CD8-positive, alpha-beta memory T cell (primary cell): ENCODE results near the gene MTG2. TPM values are rescaled to one million over a fixed set of nuclear protein-coding genes. Genes with fewer than 3 reads are reported as not detected.

Source experiments
- CTCF ChIA-PET: fragments of 350-600 bp; sonication (Branson Sonifier 250); formaldehyde crosslinking; loops from one replicate; lab custom pipeline; 2021; ENCODE audit warnings: antibody characterized with exemption; lab: Charles Lee
- POLR2A ChIA-PET: fragments of 350-600 bp; sonication (Branson Sonifier 250); formaldehyde crosslinking; loops from one replicate; lab custom pipeline; 2021; ENCODE audit warnings: antibody characterized with exemption; lab: Charles Lee
- DNase-seq, 5 donors: peaks; one replicate each; pipeline versions ENCODE4 v3.0.0 to v3.0.0-alpha.2; 2020 to 2022; ENCODE audit warnings: mixed read lengths in 1 of 5
- H3K27ac ChIP-seq: one replicate; pipeline ENCODE4 v1.7.0; 2013; ENCODE audit warnings: low read depth, mild to moderate bottlenecking, low read length, moderate library complexity
- H3K27me3 ChIP-seq: 2 replicates; pipeline ENCODE4 v1.7.0; 2013; ENCODE audit warnings: low read length, mild to moderate bottlenecking; ENCODE audit not compliant: insufficient read depth, poor library complexity, severe bottlenecking
- H3K36me3 ChIP-seq: 2 replicates; pipeline ENCODE4 v1.7.0; 2013; ENCODE audit warnings: mild to moderate bottlenecking, low read length, moderate library complexity; ENCODE audit not compliant: insufficient read depth
- H3K4me1 ChIP-seq: 2 replicates; pipeline ENCODE4 v1.7.0; 2013; ENCODE audit warnings: mild to moderate bottlenecking, low read length, moderate library complexity; ENCODE audit not compliant: insufficient read depth
- H3K4me3 ChIP-seq: 2 replicates; pipeline ENCODE4 v1.7.0; 2013; ENCODE audit warnings: mild to moderate bottlenecking, low read length
- H3K9me3 ChIP-seq: 2 replicates; pipeline ENCODE4 v1.7.0; 2013; ENCODE audit warnings: mild to moderate bottlenecking, low read length
- H3K27ac Mint-ChIP-seq, 8 donors: one replicate each; pipeline ENCODE4 v1.8.0; 2020 to 2021; ENCODE audit warnings: mixed read lengths in 8 of 8, mild to moderate bottlenecking in 6 of 8, inconsistent platforms in 3 of 8, moderate library complexity in 3 of 8
- H3K27me3 Mint-ChIP-seq, 2 donors: one replicate each; pipeline ENCODE4 v1.8.0; 2020 to 2021; ENCODE audit warnings: mixed read lengths in 2 of 2, mild to moderate bottlenecking in 1 of 2, moderate library complexity in 1 of 2
- H3K36me3 Mint-ChIP-seq, 3 donors: one replicate each; pipeline ENCODE4 v1.8.0; 2020 to 2021; ENCODE audit warnings: mixed read lengths in 3 of 3, inconsistent platforms in 1 of 3, mild to moderate bottlenecking in 1 of 3
- H3K4me1 Mint-ChIP-seq, 3 donors: one replicate each; pipeline ENCODE4 v1.8.0; 2020 to 2021; ENCODE audit warnings: mixed read lengths in 3 of 3, inconsistent platforms in 1 of 3, mild to moderate bottlenecking in 1 of 3
- H3K4me3 Mint-ChIP-seq, 7 donors: one replicate each; pipeline ENCODE4 v1.8.0; 2020 to 2021; ENCODE audit warnings: mixed read lengths in 7 of 7, mild to moderate bottlenecking in 6 of 7, moderate library complexity in 4 of 7, inconsistent platforms in 2 of 7
- H3K9me3 Mint-ChIP-seq, 5 donors: one replicate each; pipeline ENCODE4 v1.8.0; 2020 to 2022; ENCODE audit warnings: mixed read lengths in 5 of 5, mild to moderate bottlenecking in 3 of 5, moderate library complexity in 2 of 5, inconsistent platforms in 1 of 5
- polyA plus RNA-seq: library from polyadenylated mRNA; unstranded; fragments of 300-500 nt; fragmentation: Illumina TruSeq; gene quantifications from one replicate; pipeline ENCODE4 v1.2.3, GENCODE V29; 2021
- total RNA-seq, 2 experiments: library from RNA; stranded (reverse); gene quantifications; one replicate each; pipeline ENCODE4 v1.2.3, GENCODE V29; 2021

Gene MTG2
- total and polyA plus RNA-seq, 3 experiments from 2014 or later: 19.0 to 45.9 (median 44.6) TPM

DNA sequence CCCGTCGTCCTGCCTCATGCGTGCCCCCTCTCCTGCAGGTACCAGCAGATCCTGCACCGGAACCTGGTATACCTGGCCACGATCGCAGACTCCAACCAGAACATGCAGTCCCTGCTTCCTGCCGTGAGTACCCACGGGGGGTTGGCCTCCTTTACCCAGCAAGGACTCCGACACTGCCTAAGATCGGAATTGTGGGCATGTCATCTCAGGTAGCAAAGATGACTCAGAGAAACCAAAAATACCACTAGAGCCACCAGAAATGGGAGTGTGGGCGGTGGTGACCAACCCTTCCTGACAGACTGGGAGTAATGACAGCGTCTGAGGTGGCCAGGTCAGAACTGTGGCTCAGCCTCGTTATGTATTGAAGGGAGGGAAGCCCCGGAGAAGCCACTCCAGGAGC, 23.0 kb upstream of the MTG2 start:
- Histone ChIP-seq H3K4me1 (no peaks in the 10 kb centered on the region), H3K4me3 (no peak overlapping the region), H3K27ac (no peak overlapping the region), H3K9me3 (no peaks in the 10 kb centered on the region), H3K36me3 (no peaks in the 10 kb centered on the region), H3K27me3 (no peaks in the 10 kb centered on the region)
- ChIA-PET CTCF (no interaction called here), POLR2A (no interaction called here)
- no peaks in the 10 kb centered on the region for H3K27me3 Mint-ChIP-seq
- peak overlapping the region in 3 of 7 donors; percentile 23 to 58 (median 54) for H3K4me3 Mint-ChIP-seq
- H3K9me3 Mint-ChIP-seq: peaks cover 0 to 2% (median 0%) of the 10 kb centered on the region in 5 donors
- DNase-seq: peak in 1 of 5 donors; percentile 24
- peaks cover 6 to 25% (median 14%) of the 10 kb centered on the region in 3 donors for H3K4me1 Mint-ChIP-seq
- H3K27ac Mint-ChIP-seq: peak overlapping the region in 4 of 8 donors; percentile 26 to 83 (median 74)
- peaks cover 0 to 53% (median under 1%) of the 10 kb centered on the region in 3 donors for H3K36me3 Mint-ChIP-seq

DNA sequence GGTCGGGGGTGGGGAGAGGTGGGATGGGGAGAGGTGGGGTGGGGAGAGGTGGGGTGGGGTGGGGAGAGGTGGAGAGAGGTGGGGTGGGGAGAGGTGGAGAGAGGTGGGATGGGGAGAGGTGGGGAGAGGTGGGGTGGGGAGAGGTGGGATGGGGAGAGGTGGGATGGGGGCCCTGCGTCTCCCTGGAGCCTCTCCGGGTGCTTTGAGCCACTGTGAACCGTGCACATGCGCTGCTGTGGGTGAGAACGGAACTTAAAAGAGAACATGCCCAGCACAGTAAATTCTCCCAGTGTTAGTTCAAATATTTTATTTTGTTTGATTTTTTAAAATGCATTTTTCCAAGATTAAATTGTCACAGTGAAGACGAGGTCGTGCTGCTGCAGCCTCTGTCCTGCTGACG, 22.6 kb upstream of the MTG2 start:
- Histone ChIP-seq H3K9me3 (no peaks in the 10 kb centered on the region), H3K4me1 (no peaks in the 10 kb centered on the region), H3K27ac (no peak overlapping the region), H3K27me3 (no peaks in the 10 kb centered on the region), H3K36me3 (no peaks in the 10 kb centered on the region), H3K4me3 (no peak overlapping the region)
- ChIA-PET POLR2A (no interaction called here), CTCF (no interaction called here)
- Mint-ChIP-seq H3K27me3 (no peaks in the 10 kb centered on the region), H3K27ac (no peak overlapping the region), H3K4me3 (no peak overlapping the region), H3K4me1 (peaks cover 6 to 24% (median 12%) of the 10 kb centered on the region in 3 donors), H3K36me3 (peaks cover 0 to 55% (median 0%) of the 10 kb centered on the region in 3 donors), H3K9me3 (peaks cover 0 to 2% (median 0%) of the 10 kb centered on the region in 5 donors)
- DNase-seq: no peak

DNA sequence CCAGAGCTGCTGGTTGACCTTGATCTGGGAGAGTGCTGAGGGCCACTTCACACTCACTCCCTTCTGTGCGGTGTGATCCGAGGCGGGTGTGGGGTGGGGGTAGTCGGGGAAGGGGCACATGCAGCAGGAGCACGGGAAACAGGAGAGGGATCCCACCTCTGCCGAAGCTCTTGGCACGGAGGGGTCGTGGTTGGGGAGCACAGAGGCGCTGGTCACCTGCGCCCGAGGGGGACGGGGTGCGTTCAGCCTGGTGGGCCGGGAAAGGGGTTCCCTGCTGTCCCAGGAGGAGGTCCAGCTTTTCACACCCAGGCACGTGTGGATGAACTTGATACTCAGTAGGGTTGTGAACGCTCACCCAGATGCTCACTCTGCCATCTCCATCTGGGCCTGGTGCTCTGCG, 22.0 kb upstream of the MTG2 start:
- H3K27ac ChIP-seq: no peak overlapping the region
- no peaks in the 10 kb centered on the region for H3K36me3 ChIP-seq
- H3K9me3 Mint-ChIP-seq: peaks cover 0 to 2% (median 0%) of the 10 kb centered on the region in 5 donors
- no peak overlapping the region for H3K4me3 Mint-ChIP-seq
- H3K27ac Mint-ChIP-seq: peak overlapping the region in 1 of 8 donors; percentile 10
- ChIA-PET CTCF (no interaction called here), POLR2A (no interaction called here)
- H3K27me3 Mint-ChIP-seq: no peaks in the 10 kb centered on the region
- no peak overlapping the region for H3K4me3 ChIP-seq
- no peaks in the 10 kb centered on the region for H3K9me3 ChIP-seq
- no peaks in the 10 kb centered on the region for H3K27me3 ChIP-seq
- no peak for DNase-seq
- H3K36me3 Mint-ChIP-seq: peaks cover 0 to 55% (median 0%) of the 10 kb centered on the region in 3 donors
- H3K4me1 ChIP-seq: no peaks in the 10 kb centered on the region
- peaks cover 6 to 17% (median 12%) of the 10 kb centered on the region in 3 donors for H3K4me1 Mint-ChIP-seq

DNA sequence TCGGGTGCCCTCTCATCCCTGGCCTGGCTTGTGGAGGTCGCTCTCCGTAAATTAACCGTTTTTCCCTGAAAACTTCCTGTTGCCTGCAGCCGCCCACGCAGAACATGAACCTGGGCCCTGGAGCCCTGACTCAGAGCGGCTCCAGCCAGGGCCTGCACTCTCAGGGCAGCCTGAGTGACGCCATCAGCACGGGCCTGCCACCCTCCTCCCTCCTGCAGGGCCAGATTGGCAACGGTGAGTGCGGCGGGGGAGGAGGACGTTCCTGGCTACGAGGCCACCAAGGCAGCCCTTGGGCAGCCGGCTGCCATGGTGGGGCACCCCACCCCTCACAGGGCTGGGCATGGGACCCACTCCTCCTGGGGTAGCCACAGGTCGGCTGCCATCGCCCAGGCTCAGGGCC, 21.5 kb upstream of the MTG2 start:
- Histone ChIP-seq H3K4me3 (no peak overlapping the region), H3K36me3 (no peaks in the 10 kb centered on the region), H3K9me3 (no peaks in the 10 kb centered on the region), H3K4me1 (no peaks in the 10 kb centered on the region), H3K27ac (no peak overlapping the region), H3K27me3 (no peaks in the 10 kb centered on the region)
- Mint-ChIP-seq H3K27me3 (no peaks in the 10 kb centered on the region), H3K4me1 (peaks cover 6 to 13% (median 12%) of the 10 kb centered on the region in 3 donors), H3K27ac (no peak overlapping the region), H3K9me3 (no peaks in the 10 kb centered on the region), H3K36me3 (peaks cover 0 to 58% (median under 1%) of the 10 kb centered on the region in 3 donors), H3K4me3 (peak overlapping the region in 1 of 7 donors; percentile 59)
- ChIA-PET POLR2A (no interaction called here), CTCF (no interaction called here)
- DNase-seq: no peak

DNA sequence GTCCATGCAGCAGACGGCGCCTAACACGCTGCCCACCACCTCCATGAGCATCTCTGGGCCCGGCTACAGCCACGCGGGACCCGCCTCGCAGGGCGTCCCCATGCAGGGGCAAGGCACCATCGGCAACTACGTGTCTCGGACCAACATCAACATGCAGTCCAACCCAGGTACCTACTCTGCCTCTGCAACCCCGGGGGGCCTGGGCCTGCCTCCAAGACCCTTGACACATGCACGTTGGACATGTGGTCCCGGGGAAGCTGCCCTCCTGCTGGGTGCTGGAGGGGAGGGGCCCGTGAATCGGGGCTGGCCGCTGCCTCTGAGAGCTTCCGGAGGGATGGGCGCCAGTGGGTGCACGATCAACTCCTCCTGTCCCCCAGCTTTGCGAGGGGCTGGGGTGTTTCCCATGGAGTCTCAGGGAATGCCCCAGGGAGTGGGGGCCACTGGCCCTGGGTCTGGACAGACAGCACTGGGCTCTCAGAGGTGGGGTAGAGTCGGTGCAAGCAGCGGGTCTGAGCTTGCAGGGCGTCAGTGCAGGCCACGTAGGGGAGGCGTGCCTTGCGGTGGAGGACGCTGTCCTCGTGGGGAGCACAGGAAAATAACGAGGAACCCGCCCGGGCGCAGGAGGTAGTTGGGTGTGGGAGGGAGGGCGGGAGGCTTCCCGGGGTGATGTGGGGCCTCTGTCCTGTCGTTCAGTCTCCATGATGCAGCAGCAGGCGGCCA, 19.9 kb upstream of the MTG2 start:
- H3K36me3 ChIP-seq: no peaks in the 10 kb centered on the region
- H3K36me3 Mint-ChIP-seq: peaks cover 0 to 59% (median 1%) of the 10 kb centered on the region in 3 donors

DNA sequence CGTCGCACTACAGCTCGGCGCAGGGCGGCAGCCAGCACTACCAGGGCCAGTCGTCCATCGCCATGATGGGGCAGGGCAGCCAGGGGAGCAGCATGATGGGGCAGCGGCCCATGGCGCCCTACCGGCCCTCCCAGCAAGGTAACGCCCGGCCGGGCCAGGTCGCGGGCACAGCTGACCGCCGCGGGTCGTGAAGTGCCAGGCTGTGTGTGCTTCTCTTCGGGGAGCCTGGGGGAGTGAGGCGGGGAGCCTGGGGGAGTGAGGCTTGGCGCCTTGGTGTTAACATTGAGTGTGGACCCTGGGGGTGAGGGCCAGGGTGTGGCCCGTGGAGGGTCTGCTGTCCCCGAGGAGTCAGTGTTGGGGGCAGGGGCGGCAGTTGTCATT, 19.4 kb upstream of the MTG2 start:
- peaks cover 6 to 9% (median 6%) of the 10 kb centered on the region in 3 donors for H3K4me1 Mint-ChIP-seq
- no peak overlapping the region for H3K27ac ChIP-seq
- no peak overlapping the region for H3K4me3 Mint-ChIP-seq
- H3K27me3 Mint-ChIP-seq: no peaks in the 10 kb centered on the region
- no peak overlapping the region for H3K4me3 ChIP-seq
- H3K4me1 ChIP-seq: no peaks in the 10 kb centered on the region
- no peaks in the 10 kb centered on the region for H3K27me3 ChIP-seq
- ChIA-PET CTCF (no interaction called here), POLR2A (no interaction called here)
- no peak for DNase-seq
- no peak overlapping the region for H3K27ac Mint-ChIP-seq
- H3K36me3 Mint-ChIP-seq: peaks cover 0 to 64% (median 1%) of the 10 kb centered on the region in 3 donors
- no peaks in the 10 kb centered on the region for H3K9me3 Mint-ChIP-seq
- H3K36me3 ChIP-seq: no peaks in the 10 kb centered on the region
- H3K9me3 ChIP-seq: no peaks in the 10 kb centered on the region

More for the DNA sequence above, 19.9 kb upstream of the MTG2 start:
- POLR2A ChIA-PET: no interaction called here
- Mint-ChIP-seq H3K4me3 (no peak overlapping the region), H3K9me3 (no peaks in the 10 kb centered on the region), H3K4me1 (peaks cover 6 to 9% (median 6%) of the 10 kb centered on the region in 3 donors), H3K27me3 (no peaks in the 10 kb centered on the region), H3K27ac (peak overlapping the region in 2 of 8 donors; percentile 58 to 87)
- Histone ChIP-seq H3K27ac (no peak overlapping the region), H3K9me3 (no peaks in the 10 kb centered on the region), H3K4me3 (no peak overlapping the region), H3K27me3 (no peaks in the 10 kb centered on the region), H3K4me1 (no peaks in the 10 kb centered on the region)
- CTCF ChIA-PET: no interaction called here
- no peak for DNase-seq

DNA sequence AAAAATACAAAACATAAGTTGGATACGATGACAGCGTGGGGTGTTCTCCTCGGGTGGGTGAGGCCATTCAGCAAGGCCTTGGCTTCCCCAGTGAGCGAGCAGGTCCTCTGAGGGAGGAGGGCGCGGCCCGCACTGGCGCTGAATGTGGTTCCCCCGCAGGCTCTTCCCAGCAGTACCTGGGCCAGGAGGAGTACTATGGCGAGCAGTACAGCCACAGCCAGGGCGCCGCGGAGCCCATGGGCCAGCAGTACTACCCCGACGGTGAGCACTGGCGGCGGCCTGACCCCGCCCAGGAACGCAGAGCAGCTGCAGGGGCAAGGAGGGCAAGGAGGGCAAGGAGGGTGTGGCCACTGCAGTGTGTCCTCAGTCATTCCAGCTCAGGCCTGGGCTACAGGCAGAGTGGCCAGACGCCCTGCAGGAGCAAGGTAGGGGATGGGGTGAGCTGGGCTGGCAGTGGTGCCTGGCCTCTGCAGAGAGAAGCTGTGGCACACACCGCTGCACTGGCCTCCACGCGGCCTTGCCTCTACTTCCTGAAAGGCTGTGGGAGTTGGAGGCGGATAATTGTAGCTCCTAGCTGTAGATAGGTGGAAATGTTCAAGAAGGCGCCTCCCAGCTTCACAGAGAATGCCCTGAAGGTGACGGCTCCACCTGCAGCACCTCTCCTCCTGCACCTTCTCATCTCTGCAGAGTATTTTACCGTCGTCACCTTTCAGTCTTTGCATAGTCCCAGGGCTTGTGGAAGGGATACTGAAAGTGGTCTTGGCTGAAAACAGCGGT, 18.7 kb upstream of the MTG2 start:
- ChIA-PET POLR2A (no interaction called here), CTCF (no interaction called here)
- H3K4me3 ChIP-seq: no peak overlapping the region
- H3K36me3 ChIP-seq: no peaks in the 10 kb centered on the region
- H3K36me3 Mint-ChIP-seq: peaks cover 0 to 67% (median 1%) of the 10 kb centered on the region in 3 donors
- H3K27me3 Mint-ChIP-seq: no peaks in the 10 kb centered on the region
- DNase-seq: no peak
- no peaks in the 10 kb centered on the region for H3K9me3 Mint-ChIP-seq
- H3K27ac ChIP-seq: no peak overlapping the region
- peaks cover 6% of the 10 kb centered on the region in 3 donors for H3K4me1 Mint-ChIP-seq
- H3K27ac Mint-ChIP-seq: no peak overlapping the region
- H3K4me3 Mint-ChIP-seq: no peak overlapping the region
- no peaks in the 10 kb centered on the region for H3K9me3 ChIP-seq
- H3K4me1 ChIP-seq: no peaks in the 10 kb centered on the region
- H3K27me3 ChIP-seq: no peaks in the 10 kb centered on the region
